ENCODE measurements around the gene ZNF669. TPM values are rescaled to one million over a fixed set of nuclear protein-coding genes. Genes with fewer than 3 reads are reported as not detected.
"Not testable (repeated sequence)": the region's sequence is repeated elsewhere in the genome, so short reads cannot be mapped to it uniquely, and the experiment has no call there.

ZNF669 gene
- total RNA-seq, 1 experiment from 2014 or later: 19.5 TPM

DNA sequence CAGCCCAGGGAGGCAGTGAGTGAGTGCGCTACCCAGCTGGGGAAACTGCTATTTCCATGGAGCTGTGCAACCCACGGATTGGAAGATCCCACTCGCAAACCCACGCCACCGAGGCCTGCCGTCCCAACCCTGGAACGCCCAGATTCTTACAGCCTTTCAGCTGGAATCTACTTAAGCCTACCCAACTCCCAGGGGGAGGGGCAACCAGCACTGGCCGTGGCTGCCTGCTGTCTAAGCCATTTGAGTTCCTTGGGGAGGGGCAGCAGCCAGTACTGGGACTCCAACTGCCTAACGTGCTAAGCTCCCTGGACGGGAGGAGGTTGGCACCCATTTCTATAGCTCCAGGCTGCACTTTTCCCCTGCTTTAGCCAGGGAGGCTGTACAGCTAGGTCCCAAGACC lies 27.1 kb upstream of the ZNF669 start:
- Histone ChIP-seq H4K91ac (ENCODE audit: insufficient read length, low read depth, low read length) (no peak overlapping the region), H4K20me1 (ENCODE audit: control insufficient read depth, insufficient read depth, insufficient read length) (no peaks in the 10 kb centered on the region), H4K5ac (ENCODE audit: insufficient read length, low read depth, low read length) (no peak overlapping the region), H3T11ph (ENCODE audit: low read length) (no peak overlapping the region), H2BK20ac (ENCODE audit: low read depth, low read length, poor library complexity, severe bottlenecking) (no peak overlapping the region), H3K79me2 (ENCODE audit: insufficient read depth, low read length) (no peaks in the 10 kb centered on the region; the same call in 1 of the 2 replicates), H2BK5ac (ENCODE audit: insufficient read length, low read length) (no peak overlapping the region), H3K4ac (ENCODE audit: low read depth, low read length) (no peak overlapping the region), H3K27ac (ENCODE audit: insufficient read length, low read depth, low read length) (no peak overlapping the region), H3K4me2 (ENCODE audit: insufficient read depth, insufficient read length, low read length) (no peak overlapping the region), H3K14ac (ENCODE audit: insufficient read depth, low read length) (no peak overlapping the region; the same call in 1 of the 2 replicates), H3K18ac (ENCODE audit: insufficient read length, low read depth, low read length) (no peak overlapping the region), H3K56ac (ENCODE audit: insufficient read length, low read depth, low read length) (no peak overlapping the region), H3K9ac (ENCODE audit: extremely low read depth, insufficient read length, low read length) (no peak overlapping the region), H4K8ac (replicated peaks; ENCODE audit: insufficient read length, low read depth, low read length) (no peak overlapping the region), H3K9me3 (ENCODE audit: control insufficient read depth, low read depth, low read length) (no peaks in the 10 kb centered on the region), H3K27me3 (ENCODE audit: insufficient read depth, low read length) (no peaks in the 10 kb centered on the region), H2BK12ac (ENCODE audit: insufficient read length, low read depth, low read length) (no peak overlapping the region), H2BK15ac (ENCODE audit: low read depth, low read length) (no peak overlapping the region), H3K23ac (ENCODE audit: insufficient read length, low read depth, low read length) (no peak overlapping the region), H3K23me2 (ENCODE audit: insufficient read length, low read depth, low read length, poor library complexity, severe bottlenecking) (no peaks in the 10 kb centered on the region), H2BK120ac (ENCODE audit: low read depth, low read length, poor library complexity, severe bottlenecking) (no peak overlapping the region), H2AK5ac (ENCODE audit: insufficient read length, low read length) (no peak overlapping the region), H3K79me1 (ENCODE audit: insufficient read depth, low read depth, low read length, poor library complexity, severe bottlenecking) (no peaks in the 10 kb centered on the region), H2AFZ (ENCODE audit: low read length) (no peak overlapping the region), H3K4me1 (ENCODE audit: insufficient read depth, low read length) (no peaks in the 10 kb centered on the region)
- H3K27me3 Mint-ChIP-seq (ENCODE audit: low read depth): no peaks in the 10 kb centered on the region
- peaks cover 43 to 66% (median 44%) of the 10 kb centered on the region in 3 experiments for H3K36me3 Mint-ChIP-seq (ENCODE audit: insufficient read depth in 1 of 3, low read depth in 3 of 3)
- no CpG with 5 or more reads among the region's 10 CpGs for WGBS (ENCODE audit: extremely low coverage, insufficient read length, low lambda C conversion rate)
- H3K9me3 Mint-ChIP-seq: peaks cover 21 to 49% of the 10 kb centered on the region in 2 experiments
- DNase-seq: no peak
- no peak overlapping the region for H3K27ac Mint-ChIP-seq
- no peak overlapping the region for H3K4me3 Mint-ChIP-seq
- H3K4me1 Mint-ChIP-seq: peaks cover 25% of the 10 kb centered on the region in 2 experiments
- TF ChIP-seq CTCF (conservative IDR thresholded peaks at IDR 0.05): no peak

DNA sequence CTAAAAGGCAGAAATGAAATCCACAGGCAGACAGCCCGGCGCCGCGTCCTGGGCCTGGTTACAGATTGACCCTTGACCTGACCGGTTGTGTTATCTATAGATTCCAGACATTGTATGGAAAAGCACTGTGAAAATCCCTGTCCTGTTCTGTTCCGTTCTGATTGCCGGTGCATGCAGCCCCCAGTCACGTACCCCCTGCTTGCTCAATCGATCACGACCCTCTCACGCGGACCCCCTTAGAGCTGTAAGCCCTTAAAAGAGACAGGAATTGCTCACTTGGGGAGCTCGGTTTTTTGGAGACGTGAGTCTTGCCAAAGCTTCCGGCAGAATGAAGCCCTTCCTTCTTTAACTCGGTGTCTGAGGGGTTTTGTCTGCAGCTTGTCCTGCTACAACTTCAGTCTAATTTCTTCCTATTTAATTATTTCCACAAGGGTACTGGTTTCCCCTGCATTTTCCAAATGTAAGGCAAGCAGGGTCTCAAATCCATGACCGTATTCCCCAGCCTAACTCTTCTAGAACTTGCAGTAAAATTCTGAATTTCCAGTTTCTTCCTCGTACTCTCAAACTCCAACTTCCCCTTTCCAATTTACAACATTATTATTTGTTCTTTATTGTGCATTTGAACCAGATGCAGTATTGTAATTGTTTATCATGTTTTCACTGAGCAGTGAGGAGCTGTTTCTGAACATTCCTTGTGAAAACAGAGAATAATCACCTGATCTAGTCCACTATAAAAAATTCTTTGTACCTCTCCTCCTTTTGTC lies 23.5 kb upstream of the ZNF669 start:
- not testable (repeated sequence) for H3K27me3 ChIP-seq (ENCODE audit: insufficient read depth, low read length)

More for the DNA sequence above, 23.5 kb upstream of the ZNF669 start:
- not testable (repeated sequence) for H3K14ac ChIP-seq (ENCODE audit: insufficient read depth, low read length); H3T11ph ChIP-seq (ENCODE audit: low read length); H2BK5ac ChIP-seq (ENCODE audit: insufficient read length, low read length); H3K18ac ChIP-seq (ENCODE audit: insufficient read length, low read depth, low read length); H2BK120ac ChIP-seq (ENCODE audit: low read depth, low read length, poor library complexity, severe bottlenecking); H3K23ac ChIP-seq (ENCODE audit: insufficient read length, low read depth, low read length); H3K79me1 ChIP-seq (ENCODE audit: insufficient read depth, low read depth, low read length, poor library complexity, severe bottlenecking); H3K79me2 ChIP-seq (ENCODE audit: insufficient read depth, low read length); DNase-seq; H3K56ac ChIP-seq (ENCODE audit: insufficient read length, low read depth, low read length); H3K4me1 ChIP-seq (ENCODE audit: insufficient read depth, low read length); H3K23me2 ChIP-seq (ENCODE audit: insufficient read length, low read depth, low read length, poor library complexity, severe bottlenecking); H3K9ac ChIP-seq (ENCODE audit: extremely low read depth, insufficient read length, low read length); H2BK15ac ChIP-seq (ENCODE audit: low read depth, low read length); H2AFZ ChIP-seq (ENCODE audit: low read length); H4K5ac ChIP-seq (ENCODE audit: insufficient read length, low read depth, low read length); H3K9me3 ChIP-seq (ENCODE audit: control insufficient read depth, low read depth, low read length); H4K91ac ChIP-seq (ENCODE audit: insufficient read length, low read depth, low read length); H2BK20ac ChIP-seq (ENCODE audit: low read depth, low read length, poor library complexity, severe bottlenecking); H2AK5ac ChIP-seq (ENCODE audit: insufficient read length, low read length); H3K27ac ChIP-seq (ENCODE audit: insufficient read length, low read depth, low read length); H2BK12ac ChIP-seq (ENCODE audit: insufficient read length, low read depth, low read length); H4K8ac ChIP-seq (replicated peaks; ENCODE audit: insufficient read length, low read depth, low read length); H3K27me3 Mint-ChIP-seq (ENCODE audit: low read depth); H3K4ac ChIP-seq (ENCODE audit: low read depth, low read length); H4K20me1 ChIP-seq (ENCODE audit: control insufficient read depth, insufficient read depth, insufficient read length)
- H3K9me3 Mint-ChIP-seq: peaks cover 2 to 19% of the 10 kb centered on the region in 2 experiments; a peak in 3 of 5 replicates
- peak overlapping the region in 1 of 3 experiments; percentile 82; a peak in 1 of 7 replicates for H3K27ac Mint-ChIP-seq
- peaks cover 17 to 32% (median 27%) of the 10 kb centered on the region in 3 experiments for H3K36me3 Mint-ChIP-seq (ENCODE audit: insufficient read depth in 1 of 3, low read depth in 3 of 3)
- peak overlapping the region; percentile 74 to 84 for H3K4me3 Mint-ChIP-seq
- peak overlapping the region; percentile 32 for H3K4me2 ChIP-seq (ENCODE audit: insufficient read depth, insufficient read length, low read length)
- H3K4me1 Mint-ChIP-seq: peaks cover 18% of the 10 kb centered on the region in 2 experiments
- no CpG with 5 or more reads among the region's 18 CpGs for WGBS (ENCODE audit: extremely low coverage, insufficient read length, low lambda C conversion rate)

Data from H9 (cell line).